Fibroblast of mammary gland (primary cell): ENCODE results near the gene HTT-AS.

ENCODE experiments used
- DNase-seq: peaks from one replicate; pipeline ENCODE4 v3.0.0-alpha.2; 2010; ENCODE audit warnings: low read depth
- H3K4me3 ChIP-seq: 2 replicates; pipeline ENCODE4 v1.5.1; 2011; ENCODE audit warnings: low read depth, mild to moderate bottlenecking, low read length, moderate library complexity; ENCODE audit not compliant: control insufficient read depth
- CTCF ChIP-seq: conservative IDR thresholded peaks from 2 replicates; pipeline ENCODE4 v1.5.1; 2011; ENCODE audit warnings: low read depth, low read length, inconsistent platforms; ENCODE audit not compliant: control insufficient read depth, insufficient read depth

Gene HTT-AS

DNA sequence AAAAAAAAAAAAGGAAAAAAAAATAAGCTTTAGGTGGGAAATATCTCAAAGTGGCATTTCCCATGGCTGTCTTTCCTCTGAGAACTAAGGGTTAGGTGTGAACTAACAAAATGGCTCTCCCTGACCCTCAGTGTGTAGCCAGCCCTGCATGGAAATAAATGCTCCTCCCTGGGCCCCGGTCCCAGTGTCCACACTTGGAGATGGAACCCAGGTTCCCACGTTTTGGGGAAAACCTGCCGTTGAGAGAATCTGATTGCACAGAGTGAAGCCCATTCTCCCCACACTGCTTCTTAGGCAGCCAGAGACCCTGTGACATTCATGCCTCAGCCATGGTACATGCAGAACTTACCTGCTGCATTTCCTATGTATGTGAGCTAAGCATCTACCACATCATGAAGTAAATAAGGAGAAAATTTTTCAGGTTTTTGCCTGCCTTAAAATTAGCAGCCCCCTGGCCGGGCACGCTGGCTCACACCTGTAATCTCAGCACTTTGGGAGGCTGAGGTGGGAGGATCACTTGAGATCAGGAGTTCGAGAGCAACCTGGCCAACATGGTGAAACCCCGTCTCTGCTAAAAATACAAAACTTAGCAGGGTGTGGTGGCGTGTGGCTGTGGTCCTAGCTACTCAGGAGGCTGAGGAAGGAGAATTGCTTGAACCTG lies 34.5 kb downstream of the HTT-AS start:
- DNase-seq, result no peak
- no peak for TF ChIP-seq CTCF
- no peak overlapping the region for H3K4me3 ChIP-seq

- TF ChIP-seq CTCF, result no peak
- no peak for DNase-seq
- no peak overlapping the region for H3K4me3 ChIP-seq
Measured at GRCh38 chr4:3037957-3038461, 36.3 kb downstream of the HTT-AS start.

DNA sequence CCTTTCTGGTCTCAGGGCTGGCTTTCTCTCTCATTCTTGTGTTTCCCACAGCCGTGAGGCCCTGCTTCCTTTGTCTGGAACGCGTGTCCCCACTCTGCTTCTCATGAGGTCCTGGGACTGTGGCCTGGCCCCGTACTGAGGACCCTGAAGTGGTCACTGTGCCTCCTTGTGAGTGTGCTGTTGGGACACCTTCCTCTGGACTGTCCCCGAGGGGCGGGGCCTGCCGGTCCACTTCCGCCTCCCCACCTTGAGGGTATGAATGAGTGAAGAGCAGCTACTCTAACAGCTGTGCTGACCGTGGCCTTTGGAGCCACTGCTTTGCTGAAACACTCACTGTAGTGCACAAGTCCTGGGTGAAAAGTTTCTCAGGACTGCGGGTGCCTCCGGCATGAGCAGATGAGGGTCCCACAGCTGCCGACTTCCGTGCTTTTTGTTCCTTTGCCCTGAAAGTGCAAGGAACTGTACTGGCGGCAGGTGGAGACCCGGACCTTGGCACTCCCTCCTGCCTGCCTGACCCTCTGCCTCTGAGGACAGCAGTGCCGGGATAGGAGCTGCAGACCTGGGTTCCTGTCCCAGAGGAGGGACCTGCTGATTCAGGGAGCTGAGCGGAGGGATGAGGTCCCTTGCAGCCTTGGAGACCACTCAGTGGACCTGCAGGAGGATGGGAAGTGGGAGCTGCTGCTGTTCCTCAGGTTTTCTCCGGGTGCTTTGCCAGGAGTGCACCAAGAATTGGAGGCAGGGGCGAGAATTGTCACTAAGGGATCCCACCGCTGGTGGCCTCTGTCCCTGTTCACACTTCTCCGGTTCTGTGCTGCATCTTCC lies 38.0 kb downstream of the HTT-AS start:
- no peak for TF ChIP-seq CTCF
- no peak for DNase-seq
- no peak overlapping the region for H3K4me3 ChIP-seq

DNA sequence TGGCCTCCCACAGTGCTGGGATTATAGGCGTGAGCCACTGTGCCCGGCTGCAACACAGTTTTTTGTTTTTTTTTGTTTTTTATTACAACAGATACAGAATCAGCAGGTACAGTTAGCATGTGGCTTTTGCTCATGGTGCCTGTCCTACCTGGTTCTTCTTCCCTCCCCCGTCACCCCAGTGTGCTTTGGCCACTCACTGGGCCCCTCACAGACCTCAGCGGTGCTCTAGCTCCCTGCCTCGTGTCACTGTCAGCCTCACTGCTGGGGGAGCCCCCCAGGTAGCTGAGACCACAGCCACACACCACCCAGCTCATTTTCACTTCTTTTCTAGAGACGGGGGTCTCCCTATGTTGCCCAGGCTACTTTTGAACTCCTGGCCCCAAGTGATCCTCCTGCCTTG lies 38.7 kb downstream of the HTT-AS start:
- DNase-seq, result no peak
- H3K4me3 ChIP-seq, result no peak overlapping the region
- no peak for TF ChIP-seq CTCF

GRCh38 chr4:3035249-3035648 lies 39.1 kb downstream of the HTT-AS start:
- no peak overlapping the region for H3K4me3 ChIP-seq
- TF ChIP-seq CTCF, result no peak
- no peak for DNase-seq

DNA sequence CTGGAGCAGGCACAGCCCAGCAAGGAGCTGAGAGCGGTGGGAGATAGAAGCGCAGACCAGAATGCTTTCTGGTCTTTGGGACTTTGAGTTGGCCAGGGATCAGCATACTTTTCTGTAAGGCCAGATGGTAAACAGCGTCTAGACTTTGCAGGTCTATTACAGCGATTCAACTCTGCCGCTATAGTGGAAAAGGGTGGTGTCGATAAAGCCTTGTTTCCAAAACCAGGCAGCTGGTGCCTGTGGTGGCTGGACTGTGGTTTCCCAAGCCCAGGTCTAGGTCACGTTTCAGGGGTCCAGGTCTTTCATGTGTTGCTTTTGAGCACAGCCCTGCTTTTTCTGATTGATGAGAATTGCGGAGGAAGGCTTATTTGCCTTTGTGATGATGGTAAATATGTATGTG lies 40.1 kb downstream of the HTT-AS start:
- DNase-seq, result no peak
- TF ChIP-seq CTCF, result no peak

More for the DNA sequence above, 40.1 kb downstream of the HTT-AS start:
- no peak overlapping the region for H3K4me3 ChIP-seq
